OCI-LY3 (cell line): Measurements from ENCODE around the gene TIGD6.

Experiments used
- H2AFZ ChIP-seq: fragments of 200-600, 300-600 bp; shearing (Covaris generic); 2 replicates; pipeline ENCODE4 v1.6.0; 2014; ENCODE audit warnings: antibody characterized with exemption, low read depth, low read length
- H3K27ac ChIP-seq: fragments of 200-600, 300-600 bp; sonication (generic); 2 replicates; pipeline ENCODE4 v1.5.1; 2014; ENCODE audit warnings: mild to moderate bottlenecking, low read length, moderate library complexity, mixed read lengths
- H3K27me3 ChIP-seq: fragments of 200-600, 300-600 bp; sonication (generic); 2 replicates; pipeline ENCODE4 v1.6.1; 2014; ENCODE audit warnings: low read depth, low read length, mixed read lengths
- H3K36me3 ChIP-seq: fragments of 200-600, 300-600 bp; sonication (generic); replicated peaks from 2 replicates; pipeline ENCODE3; 2014; ENCODE audit warnings: low read depth, low read length, mixed read lengths
- H3K4me1 ChIP-seq: fragments of 300-600, 200-600 bp; sonication (generic); 2 replicates; pipeline ENCODE4 v1.6.1; 2014; ENCODE audit warnings: low read length, mixed read lengths
- H3K4me2 ChIP-seq: fragments of 200-600, 300-600 bp; sonication (generic); 2 replicates; pipeline ENCODE4 v1.6.1; 2014; ENCODE audit warnings: low read length, mixed read lengths
- H3K4me3 ChIP-seq: fragments of 300-600, 200-600 bp; sonication (generic); 2 replicates; pipeline ENCODE4 v1.5.1; 2014; ENCODE audit warnings: antibody characterized with exemption, mild to moderate bottlenecking, low read length, moderate library complexity
- H3K79me2 ChIP-seq: fragments of 300-600, 200-600 bp; shearing (Covaris generic); 2 replicates; pipeline ENCODE4 v1.6.1; 2014; ENCODE audit warnings: mild to moderate bottlenecking, low read length, mixed read lengths
- H3K9ac ChIP-seq: fragments of 300-600, 200-600 bp; shearing (Covaris generic); 2 replicates; pipeline ENCODE4 v1.6.0; 2014; ENCODE audit warnings: mild to moderate bottlenecking, low read length, moderate library complexity
- H3K9me3 ChIP-seq: fragments of 200-600, 300-600 bp; shearing (Covaris generic); 2 replicates; pipeline ENCODE4 v1.6.1; 2014; ENCODE audit warnings: low read length, mixed read lengths; ENCODE audit not compliant: insufficient read depth
- H4K20me1 ChIP-seq: fragments of 200-600, 300-600 bp; sonication (generic); 2 replicates; pipeline ENCODE4 v1.6.1; 2016; ENCODE audit warnings: low read length, mixed read lengths; ENCODE audit not compliant: insufficient read depth
- CTCF ChIP-seq: fragments of 200-600, 300-600 bp; sonication (generic); IDR thresholded peaks from 2 replicates; pipeline ENCODE4 v1.5.1; 2014; ENCODE audit warnings: antibody characterized with exemption, low read length, low read depth
- EZH2phosphoT487 ChIP-seq: fragments of 200-600 bp; shearing (Covaris generic); IDR thresholded peaks from 2 replicates; pipeline ENCODE4 v1.6.1; 2018; ENCODE audit warnings: antibody characterized with exemption, mixed run types, low read depth

The TIGD6 gene

GRCh38 chr5:149957855-149958254 is 42.6 kb downstream of the TIGD6 start:
- no peaks in the 10 kb centered on the region for H3K9me3 ChIP-seq
- H3K27me3 ChIP-seq, result no peaks in the 10 kb centered on the region
- no peaks in the 10 kb centered on the region for H4K20me1 ChIP-seq
- no peak overlapping the region for H3K9ac ChIP-seq
- no peaks in the 10 kb centered on the region for H3K36me3 ChIP-seq
- peaks cover 13% of the 10 kb centered on the region for H3K4me1 ChIP-seq
- TF ChIP-seq CTCF (no peak), EZH2phosphoT487 (no peak)
- no peak overlapping the region for H3K27ac ChIP-seq
- H3K4me3 ChIP-seq, result no peak overlapping the region
- no peak overlapping the region for H3K4me2 ChIP-seq
- no peaks in the 10 kb centered on the region for H3K79me2 ChIP-seq
- no peak overlapping the region for H2AFZ ChIP-seq

DNA sequence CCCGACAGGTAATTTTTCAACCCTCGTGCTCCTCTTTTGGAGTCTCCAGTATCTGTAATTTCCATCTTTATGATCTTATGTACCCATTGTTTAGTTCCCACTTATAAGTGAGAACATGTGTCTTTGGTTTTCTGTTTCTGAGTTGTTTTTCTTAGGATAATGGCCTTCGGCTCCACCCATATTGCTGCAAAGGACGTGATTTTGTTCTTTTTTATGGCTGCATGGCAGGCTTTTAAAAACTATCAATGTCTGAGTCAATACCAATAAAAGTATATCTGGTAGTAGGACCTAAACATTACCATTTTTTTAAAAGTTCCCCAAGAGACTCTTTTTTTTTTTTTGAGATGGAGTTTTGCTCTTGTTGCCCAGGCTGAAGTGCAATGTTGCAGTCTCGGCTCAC is 43.8 kb downstream of the TIGD6 start:
- H3K4me1 ChIP-seq, result peaks cover 13% of the 10 kb centered on the region
- no peak for TF ChIP-seq EZH2phosphoT487
- TF ChIP-seq CTCF, result no peak
- no peak overlapping the region for H3K27ac ChIP-seq

DNA sequence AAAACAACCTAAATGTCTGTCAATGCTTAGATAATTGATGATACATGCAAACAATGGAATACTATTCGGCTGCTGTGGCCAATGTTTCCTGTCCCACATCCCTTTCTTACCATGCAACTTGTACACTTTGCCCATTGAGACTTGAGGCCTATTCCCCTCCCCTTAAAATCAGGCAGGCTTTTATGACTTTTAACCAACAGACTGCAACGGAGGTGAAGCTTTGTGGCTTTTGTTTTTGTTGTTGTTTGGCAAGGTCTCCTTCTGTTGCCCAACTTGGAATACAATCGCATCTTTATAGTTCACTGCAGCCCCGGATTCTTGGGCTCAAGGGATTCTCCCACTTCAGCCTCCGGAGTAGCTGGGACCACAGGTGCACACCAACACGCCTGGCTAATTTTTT is 45.7 kb downstream of the TIGD6 start:
- Histone ChIP-seq H3K27ac (no peak overlapping the region), H3K79me2 (no peaks in the 10 kb centered on the region), H3K36me3 (no peaks in the 10 kb centered on the region), H2AFZ (no peak overlapping the region), H3K9ac (no peak overlapping the region), H4K20me1 (no peaks in the 10 kb centered on the region), H3K4me1 (peaks cover 5% of the 10 kb centered on the region), H3K27me3 (no peaks in the 10 kb centered on the region), H3K4me2 (no peak overlapping the region), H3K9me3 (no peaks in the 10 kb centered on the region), H3K4me3 (no peak overlapping the region)
- no peak for TF ChIP-seq EZH2phosphoT487
- no peak for TF ChIP-seq CTCF

More for the DNA sequence above, 43.8 kb downstream of the TIGD6 start:
- Histone ChIP-seq H3K79me2 (no peaks in the 10 kb centered on the region), H3K9ac (no peak overlapping the region), H3K4me3 (no peak overlapping the region), H4K20me1 (no peaks in the 10 kb centered on the region), H3K27me3 (no peaks in the 10 kb centered on the region), H3K4me2 (no peak overlapping the region), H3K9me3 (no peaks in the 10 kb centered on the region), H2AFZ (no peak overlapping the region), H3K36me3 (no peaks in the 10 kb centered on the region)

DNA sequence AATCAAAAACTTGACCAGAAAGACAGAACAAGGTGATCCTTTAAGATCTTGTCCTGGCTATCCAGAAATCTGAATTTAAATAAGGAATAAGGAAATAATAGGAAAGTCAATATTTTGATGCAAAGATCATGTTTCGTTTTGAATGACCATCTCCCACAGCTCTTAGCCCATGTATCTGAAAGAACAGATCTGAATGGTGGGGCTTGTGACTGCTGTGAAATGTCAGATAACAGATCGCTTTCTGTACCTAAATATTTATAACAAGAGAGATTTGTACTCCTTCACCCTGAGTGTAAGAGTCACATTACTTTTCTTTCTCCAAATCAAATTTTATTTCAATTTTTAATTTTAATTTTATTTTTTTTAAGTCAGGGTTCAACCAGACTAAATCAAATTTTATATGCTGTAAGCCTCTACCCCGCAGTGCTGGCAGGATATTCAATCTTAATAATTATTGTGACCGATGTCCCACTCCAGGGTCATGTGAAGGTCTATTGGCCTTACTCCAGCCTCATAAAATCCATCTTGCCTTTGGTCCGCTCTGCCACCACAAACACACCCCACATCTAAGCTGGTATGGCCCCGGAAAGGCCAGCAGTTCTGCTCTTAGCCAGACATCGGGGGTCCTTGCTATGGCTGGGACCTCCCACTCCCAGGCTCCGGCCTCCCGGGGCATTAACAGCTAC is 46.9 kb downstream of the TIGD6 start:
- TF ChIP-seq CTCF (no peak), EZH2phosphoT487 (no peak)
- Histone ChIP-seq H3K9me3 (no peaks in the 10 kb centered on the region), H3K9ac (no peak overlapping the region), H3K27me3 (0 out of 2 replicates have a peak, but pooled peaks cover 2% of the 10 kb centered on the region), H4K20me1 (no peaks in the 10 kb centered on the region), H3K79me2 (no peaks in the 10 kb centered on the region), H2AFZ (no peak overlapping the region), H3K36me3 (no peaks in the 10 kb centered on the region), H3K27ac (no peak overlapping the region), H3K4me1 (no peaks in the 10 kb centered on the region), H3K4me3 (no peak overlapping the region), H3K4me2 (no peak overlapping the region)
